HG03378 (cell line): Measurements from ENCODE around the gene PACRG.

ENCODE experiments used
- ATAC-seq: cut with Tn5 transposase; IDR thresholded peaks from one replicate; pipeline ENCODE4 v1.9.1; 2021; ENCODE audit warnings: mild to moderate bottlenecking, moderate library complexity; ENCODE audit not compliant: unreplicated experiment

Gene PACRG

GRCh38 chr6:163340201-163340887, 612.6 kb downstream of the PACRG start:
- ATAC-seq = no peak

- no peak for ATAC-seq
Measured at GRCh38 chr6:163341224-163342061, 613.7 kb downstream of the PACRG start.

GRCh38 chr6:163342571-163343539, 615.1 kb downstream of the PACRG start:
- ATAC-seq = no peak

DNA sequence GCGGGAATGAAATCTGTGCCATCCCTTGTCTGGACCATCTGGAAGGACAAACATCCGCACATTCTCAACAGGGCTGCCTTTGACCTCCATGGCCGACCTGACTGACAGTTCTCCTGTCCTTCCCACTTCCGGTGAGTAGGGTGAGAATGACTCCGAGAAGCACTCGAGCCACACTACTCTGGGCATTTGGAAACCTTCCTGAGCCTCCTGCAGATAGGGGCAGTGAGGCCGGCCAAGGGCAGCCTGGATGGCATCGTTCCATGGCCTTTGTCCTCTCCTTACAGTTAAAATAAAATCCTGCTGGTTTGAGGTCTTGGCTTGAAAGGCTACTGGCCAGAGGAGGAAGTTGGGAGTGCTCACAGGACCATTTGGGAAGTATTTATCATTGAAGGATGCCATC, 615.8 kb downstream of the PACRG start:
- ATAC-seq = no peak

DNA sequence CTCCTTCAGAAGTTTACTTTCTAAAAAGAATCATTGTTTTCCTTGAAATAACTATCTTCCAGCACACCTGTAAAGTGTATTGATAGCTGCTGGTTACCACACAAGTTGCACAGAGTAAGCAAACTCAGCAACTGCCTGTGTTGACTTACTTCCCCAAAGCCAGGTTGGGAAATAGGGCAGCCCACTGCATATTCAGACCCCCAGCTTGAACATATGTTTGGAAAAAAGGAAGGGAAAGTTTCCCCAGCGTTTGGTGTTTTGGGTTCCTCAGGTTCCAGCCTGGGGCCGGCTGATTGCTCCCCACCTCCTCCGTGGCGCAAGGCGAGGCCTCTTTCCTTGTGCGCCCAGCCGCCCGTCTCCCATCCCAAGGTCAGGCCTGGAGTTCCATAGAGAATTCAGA, 616.6 kb downstream of the PACRG start:
- ATAC-seq = no peak

DNA sequence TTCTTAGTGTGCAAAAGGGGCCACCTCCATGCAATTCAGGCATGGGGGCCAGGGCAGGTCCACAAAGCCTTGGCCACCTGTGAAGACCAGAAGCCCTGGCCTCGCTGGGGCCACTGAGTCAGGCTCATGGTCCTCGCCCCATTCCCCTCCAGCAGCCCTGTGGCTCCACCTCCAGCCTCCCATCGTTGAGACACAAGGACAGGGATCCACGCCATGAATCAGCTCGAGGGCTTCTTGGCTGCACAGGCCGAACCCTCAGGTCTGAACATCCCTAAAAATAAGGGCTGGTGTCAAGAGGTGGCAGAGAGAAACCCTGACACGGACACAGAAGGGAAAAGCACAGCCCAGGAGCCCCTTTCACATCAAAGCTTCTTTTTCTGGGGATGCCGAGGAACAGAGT, 618.2 kb downstream of the PACRG start:
- no peak for ATAC-seq

- no peak for ATAC-seq
Measured at GRCh38 chr6:163346497-163346961, 618.8 kb downstream of the PACRG start.

GRCh38 chr6:163347021-163347446, 619.3 kb downstream of the PACRG start:
- no peak for ATAC-seq

GRCh38 chr6:163348789-163349680, 621.3 kb downstream of the PACRG start:
- no peak for ATAC-seq

DNA sequence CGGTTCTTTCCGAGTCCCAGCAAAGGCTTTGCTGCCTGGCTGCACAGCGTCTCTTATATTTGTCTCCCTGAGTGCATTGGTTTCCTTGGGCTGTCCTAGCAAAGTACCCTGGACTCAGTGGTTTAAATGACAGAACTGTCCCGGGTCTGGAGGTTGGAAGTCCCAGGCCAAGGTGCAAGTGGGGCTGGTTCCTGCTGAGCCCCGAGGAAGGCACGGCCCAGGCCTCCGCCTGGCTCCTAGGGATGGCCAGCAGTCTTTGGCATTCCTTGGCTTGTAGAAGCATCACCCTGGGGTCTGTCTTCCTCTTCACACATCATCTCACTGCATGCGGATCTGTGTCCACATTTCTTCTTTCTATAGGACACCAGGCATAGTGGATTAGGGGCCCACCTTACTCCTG, 621.9 kb downstream of the PACRG start:
- ATAC-seq = no peak

GRCh38 chr6:163351013-163351412, 623.2 kb downstream of the PACRG start:
- no peak for ATAC-seq

GRCh38 chr6:163352011-163352685, 624.4 kb downstream of the PACRG start:
- no peak for ATAC-seq

DNA sequence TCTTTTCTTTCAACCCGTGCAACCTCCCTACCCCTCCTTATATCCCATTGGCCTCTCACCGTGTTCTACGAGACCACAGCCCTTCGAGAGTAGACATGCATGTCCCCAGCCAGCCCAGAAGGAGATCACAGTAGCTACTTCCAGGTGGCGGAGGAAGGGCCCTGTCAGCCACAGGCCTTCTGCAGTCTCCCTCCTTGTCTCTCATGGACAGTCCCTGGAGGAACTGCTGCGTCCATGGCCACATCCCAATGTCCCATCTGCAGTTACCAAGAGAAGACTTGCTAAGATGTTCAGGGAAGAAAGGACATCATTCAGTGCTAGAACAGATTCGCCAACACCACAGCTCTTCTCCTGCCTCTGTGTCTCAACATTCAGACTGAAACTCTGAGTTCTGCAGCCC, 625.2 kb downstream of the PACRG start:
- ATAC-seq = no peak

- no peak for ATAC-seq
Measured at GRCh38 chr6:163354085-163354484, 626.3 kb downstream of the PACRG start.

GRCh38 chr6:163354761-163355425, 627.1 kb downstream of the PACRG start:
- peak; percentile 68 for ATAC-seq

DNA sequence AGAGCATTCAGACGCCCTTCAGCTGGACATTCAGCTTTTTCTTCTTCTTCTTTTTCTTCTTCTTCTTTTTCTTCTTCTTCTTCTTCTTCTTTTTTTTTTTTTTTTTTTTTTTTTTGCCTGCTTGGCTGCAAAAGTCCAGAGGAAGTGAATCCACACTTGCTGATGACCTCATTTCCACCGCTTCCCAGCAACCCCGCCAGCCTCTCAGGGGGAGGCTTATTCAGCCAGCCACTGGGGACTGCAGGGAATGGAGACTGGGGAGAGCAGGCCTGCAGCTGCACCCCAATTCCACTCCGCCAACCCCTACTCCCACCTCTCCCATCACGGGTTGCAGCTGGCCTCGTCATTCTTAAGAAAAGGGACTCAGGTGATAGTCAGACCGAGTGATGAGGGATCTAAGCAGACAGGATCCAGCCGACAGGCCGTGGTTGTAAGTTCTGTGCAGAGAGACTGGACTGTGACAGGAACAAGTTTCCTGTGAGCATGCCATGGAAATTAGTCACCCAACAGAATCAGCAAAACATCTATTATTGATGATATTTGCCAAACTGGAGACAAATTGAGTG, 627.7 kb downstream of the PACRG start:
- ATAC-seq = peak; percentile 41

DNA sequence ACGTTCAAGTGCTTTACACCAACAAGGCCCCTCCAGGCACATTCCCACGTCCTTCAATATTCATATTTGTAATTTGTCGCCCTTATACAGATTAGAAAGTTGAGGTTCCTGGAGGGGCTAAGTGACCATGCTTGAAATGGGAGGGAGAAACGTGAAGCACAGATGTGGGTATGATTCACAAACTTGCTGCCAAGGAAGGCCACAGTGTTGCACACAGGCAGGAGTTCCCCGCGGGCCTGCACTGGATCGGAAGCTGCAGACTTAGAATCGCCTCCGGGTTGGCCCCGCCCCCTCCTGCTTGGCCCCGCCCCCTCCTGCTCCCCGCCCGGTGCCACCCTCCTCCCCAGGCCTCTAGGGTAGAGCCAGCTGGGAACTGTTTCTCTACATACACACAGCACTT, 628.5 kb downstream of the PACRG start:
- ATAC-seq = no peak

GRCh38 chr6:163356743-163357142, 629.0 kb downstream of the PACRG start:
- ATAC-seq = no peak

- no peak for ATAC-seq
Measured at GRCh38 chr6:163364641-163365040, 636.9 kb downstream of the PACRG start.
